NCI-H1436 (cell line): ENCODE data around the gene OBSCN.
"Not testable (repeated sequence)": the region's sequence is repeated elsewhere in the genome, so short reads cannot be mapped to it uniquely, and the experiment has no call there.

ENCODE experiments used
- DNase-seq: peaks from one replicate; lab custom pipeline; 2025; lab: John Stamatoyannopoulos, UW

OBSCN gene

GRCh38 chr1:228212966-228213844 lies 5.4 kb downstream of the OBSCN start:
- DNase-seq = peak; percentile 82

GRCh38 chr1:228213917-228214808 lies 6.3 kb downstream of the OBSCN start:
- no peak for DNase-seq

GRCh38 chr1:228214921-228215662 lies 7.2 kb downstream of the OBSCN start:
- no peak for DNase-seq

GRCh38 chr1:228215663-228216116 lies 7.8 kb downstream of the OBSCN start:
- DNase-seq = no peak

- DNase-seq = no peak
These were observed 8.8 kb downstream of the OBSCN start for GRCh38 chr1:228216371-228217320.

GRCh38 chr1:228217551-228218344 lies 9.9 kb downstream of the OBSCN start:
- no peak for DNase-seq

GRCh38 chr1:228218513-228219244 lies 10.8 kb downstream of the OBSCN start:
- DNase-seq = no peak

GRCh38 chr1:228219245-228219961 lies 11.6 kb downstream of the OBSCN start:
- no peak for DNase-seq

GRCh38 chr1:228219962-228220780 lies 12.3 kb downstream of the OBSCN start:
- no peak for DNase-seq

- not testable (repeated sequence) for DNase-seq
These were observed 13.3 kb downstream of the OBSCN start for GRCh38 chr1:228221097-228221496.

- DNase-seq = no peak
These were observed 14.7 kb downstream of the OBSCN start for GRCh38 chr1:228222548-228222947.

GRCh38 chr1:228224198-228225164 lies 16.6 kb downstream of the OBSCN start:
- DNase-seq = no peak

- no peak for DNase-seq
These were observed 17.4 kb downstream of the OBSCN start for GRCh38 chr1:228225165-228225710.

- DNase-seq = no peak
These were observed 17.9 kb downstream of the OBSCN start for GRCh38 chr1:228225740-228226139.

GRCh38 chr1:228226141-228226874 lies 18.5 kb downstream of the OBSCN start:
- DNase-seq = no peak
